HUES48 (cell line): ENCODE results near the gene CCNL2.
"Not testable (repeated sequence)": the region's sequence is repeated elsewhere in the genome, so short reads cannot be mapped to it uniquely, and the experiment has no call there.

Source experiments
- H3K27ac ChIP-seq: one replicate; pipeline ENCODE4 v1.7.0; 2013; ENCODE audit warnings: low read depth, low read length, inconsistent platforms
- H3K27me3 ChIP-seq: 2 replicates; pipeline ENCODE4 v1.6.1; 2013; ENCODE audit warnings: mild to moderate bottlenecking, low read length; ENCODE audit not compliant: control insufficient read depth, insufficient read depth
- H3K36me3 ChIP-seq: 2 replicates; pipeline ENCODE4 v1.6.1; 2013; ENCODE audit warnings: low read length; ENCODE audit not compliant: control insufficient read depth, insufficient read depth
- H3K4me1 ChIP-seq: 2 replicates; pipeline ENCODE4 v1.6.1; 2013; ENCODE audit warnings: mild to moderate bottlenecking, low read length; ENCODE audit not compliant: control insufficient read depth, insufficient read depth
- H3K4me3 ChIP-seq: 2 replicates; pipeline ENCODE4 v1.5.1; 2013; ENCODE audit warnings: mild to moderate bottlenecking, low read depth, low read length
- H3K9ac ChIP-seq: 2 replicates; pipeline ENCODE4 v1.6.1; 2013; ENCODE audit warnings: mild to moderate bottlenecking, low read depth, low read length, moderate library complexity
- H3K9me3 ChIP-seq: 2 replicates; pipeline ENCODE4 v1.6.1; 2013; ENCODE audit warnings: low read length; ENCODE audit not compliant: control insufficient read depth, insufficient read depth

Gene CCNL2

DNA sequence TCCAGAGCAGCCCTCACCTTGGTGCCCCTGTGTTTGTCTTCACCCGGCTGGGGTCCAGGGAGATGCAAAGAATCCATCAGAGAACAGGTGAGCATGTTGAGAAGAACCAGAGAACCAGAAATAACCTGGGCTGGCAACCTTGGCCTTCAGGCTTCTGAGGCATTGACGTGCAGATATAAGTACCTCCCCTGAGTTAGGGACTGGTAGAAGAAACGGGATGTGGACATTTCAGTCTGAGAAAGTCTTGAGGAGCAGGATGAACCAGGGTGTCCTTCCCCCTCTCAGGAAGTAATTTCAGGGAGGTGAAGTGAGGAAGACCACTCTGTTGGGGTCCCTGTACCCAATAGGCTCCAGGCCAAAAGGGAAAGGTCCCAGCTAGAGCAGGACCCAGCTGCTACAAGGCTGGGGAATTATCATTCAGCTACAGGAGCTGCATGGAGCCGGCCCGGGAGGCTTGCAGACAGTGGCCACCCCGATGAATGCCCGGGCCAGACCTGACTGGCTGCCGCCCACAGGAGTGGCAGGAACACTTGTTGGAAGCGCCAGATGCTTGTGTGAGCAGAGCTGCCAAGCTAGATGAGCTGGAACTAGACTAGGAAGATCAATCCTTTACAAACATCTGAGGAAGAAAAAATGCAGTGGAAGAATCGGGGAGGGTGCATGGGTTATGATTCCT lies 22.4 kb downstream of the CCNL2 start:
- Histone ChIP-seq H3K4me1 (0 out of 2 replicates have a peak, but pooled peaks cover 6% of the 10 kb centered on the region), H3K4me3 (no peak overlapping the region), H3K27me3 (no peaks in the 10 kb centered on the region), H3K27ac (peak overlapping the region; percentile 85), H3K9ac (no peak overlapping the region), H3K9me3 (no peaks in the 10 kb centered on the region), H3K36me3 (peaks cover 10% of the 10 kb centered on the region)

DNA sequence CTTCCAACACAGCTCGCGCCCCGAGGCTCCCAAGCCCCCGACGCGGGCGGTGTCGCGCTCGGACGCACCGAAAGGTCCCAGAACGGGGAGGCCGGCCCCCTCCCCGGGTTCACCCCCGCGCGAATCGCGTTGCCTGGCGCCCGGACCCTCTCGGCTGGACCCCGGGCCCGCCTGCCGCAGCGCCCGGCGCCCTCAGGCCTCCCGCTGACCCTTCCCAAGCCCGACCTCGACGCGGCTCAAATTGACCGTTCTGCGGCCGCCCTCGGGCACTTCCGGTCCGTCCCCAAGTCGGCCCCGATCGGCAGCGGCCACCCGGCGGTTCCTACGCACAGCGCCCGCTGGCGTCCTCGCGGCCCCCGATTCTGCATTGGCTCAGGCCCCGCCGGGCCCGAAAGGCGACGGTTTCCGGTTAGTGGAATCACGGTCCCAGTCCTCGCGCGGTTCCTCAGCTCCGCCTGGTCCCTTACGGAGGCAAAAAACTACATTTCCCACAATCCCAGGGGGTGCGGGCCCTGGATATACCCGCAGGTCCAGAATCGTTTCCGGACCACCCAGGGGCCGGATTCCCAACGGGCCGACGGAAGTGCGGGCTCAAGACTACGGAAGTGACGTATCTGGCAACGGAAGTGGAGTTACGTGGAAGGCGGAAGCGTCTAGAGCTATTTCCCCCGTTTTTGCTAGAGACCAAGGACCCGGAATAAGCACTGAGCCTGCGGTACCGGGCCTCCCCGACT lies 24.0 kb downstream of the CCNL2 start, which contains the start of gene AURKAIP1:
Gene AURKAIP1, minus strand, starts transcription at position 279 of the 734 bp plus-strand sequence. CDS start 451 bp downstream, outside the sequence.
- Histone ChIP-seq H3K9ac (peak within 1 kb of the TSS; percentile 74), H3K9me3 (no peaks in the 10 kb centered on the region)

DNA sequence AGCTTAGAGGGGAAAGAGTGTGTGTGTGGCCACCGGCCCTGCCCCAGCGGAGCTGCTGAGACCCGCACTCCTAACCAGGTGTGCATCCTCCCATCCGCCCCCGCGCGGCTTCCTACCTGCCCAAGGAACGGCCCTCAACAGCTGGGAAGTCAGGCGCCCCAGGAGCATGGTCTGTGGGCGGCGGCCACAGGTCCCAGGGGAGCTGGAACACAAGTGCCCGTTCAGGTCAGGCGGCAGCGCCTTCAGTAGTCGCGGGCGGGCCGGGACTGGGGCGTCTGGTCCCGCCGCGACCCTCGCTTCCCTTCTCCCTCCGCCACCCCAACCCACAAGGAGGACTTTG lies 24.6 kb downstream of the CCNL2 start:
- Histone ChIP-seq H3K9me3 (no peaks in the 10 kb centered on the region), H3K36me3 (peaks cover 10% of the 10 kb centered on the region), H3K27me3 (no peaks in the 10 kb centered on the region), H3K4me3 (peak overlapping the region; percentile 84), H3K27ac (peak overlapping the region; percentile 85), H3K9ac (peak overlapping the region; percentile 74), H3K4me1 (0 out of 2 replicates have a peak, but pooled peaks cover 6% of the 10 kb centered on the region)

More for the DNA sequence above, 24.0 kb downstream of the CCNL2 start, which contains the start of gene AURKAIP1:
- H3K27ac ChIP-seq, result peak within 1 kb of the TSS; percentile 85
- H3K4me1 ChIP-seq, result 0 out of 2 replicates have a peak, but pooled peaks cover 6% of the 10 kb centered on the region
- no peaks in the 10 kb centered on the region for H3K27me3 ChIP-seq
- peak within 1 kb of the TSS; percentile 84 for H3K4me3 ChIP-seq
- peaks cover 10% of the 10 kb centered on the region for H3K36me3 ChIP-seq

DNA sequence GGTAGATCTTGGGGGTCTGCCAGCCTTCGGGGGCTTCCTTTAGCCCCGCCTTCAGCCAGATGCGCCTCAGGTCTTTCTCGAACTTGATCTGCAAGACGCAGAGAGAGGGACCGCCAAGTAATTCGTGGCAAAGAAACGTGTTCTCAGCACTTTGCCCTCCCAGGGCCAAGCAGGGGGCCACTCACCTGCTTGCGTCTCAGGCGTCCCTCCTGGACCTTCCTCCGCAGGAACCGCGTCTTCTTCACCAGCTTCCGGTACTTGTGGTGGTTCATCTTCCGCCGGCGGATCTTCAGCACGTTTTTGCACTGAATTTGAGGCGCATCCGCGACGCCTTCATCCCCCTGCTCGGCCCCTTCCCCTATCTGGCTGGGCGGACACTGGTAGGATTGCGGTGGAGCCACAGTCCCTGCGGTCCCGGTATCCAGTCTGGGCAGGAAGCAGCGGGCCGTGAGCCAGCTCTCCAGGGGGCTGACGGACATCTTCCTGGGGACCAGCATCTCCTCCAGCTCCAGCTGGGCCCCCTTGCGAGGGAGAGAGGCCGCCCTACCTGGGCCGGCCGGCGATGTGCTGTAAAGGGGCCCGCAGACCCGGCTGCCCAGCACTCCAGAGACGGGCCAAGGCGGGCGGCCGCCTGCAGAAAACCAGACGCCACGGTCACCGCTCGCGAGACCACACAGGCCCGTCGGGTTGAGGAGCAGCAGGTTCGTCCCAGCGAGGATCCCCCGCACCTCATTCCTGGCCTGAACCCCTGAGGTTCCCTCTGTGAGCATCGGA lies 25.1 kb downstream of the CCNL2 start:
- peak overlapping the region; percentile 84 for H3K4me3 ChIP-seq
- H3K9ac ChIP-seq, result peak overlapping the region; percentile 74; the same call in 1 of the 2 replicates
- H3K9me3 ChIP-seq, result no peaks in the 10 kb centered on the region
- H3K27ac ChIP-seq, result no peak overlapping the region
- H3K4me1 ChIP-seq, result 0 out of 2 replicates have a peak, but pooled peaks cover 6% of the 10 kb centered on the region
- peaks cover 10% of the 10 kb centered on the region for H3K36me3 ChIP-seq
- no peaks in the 10 kb centered on the region for H3K27me3 ChIP-seq

DNA sequence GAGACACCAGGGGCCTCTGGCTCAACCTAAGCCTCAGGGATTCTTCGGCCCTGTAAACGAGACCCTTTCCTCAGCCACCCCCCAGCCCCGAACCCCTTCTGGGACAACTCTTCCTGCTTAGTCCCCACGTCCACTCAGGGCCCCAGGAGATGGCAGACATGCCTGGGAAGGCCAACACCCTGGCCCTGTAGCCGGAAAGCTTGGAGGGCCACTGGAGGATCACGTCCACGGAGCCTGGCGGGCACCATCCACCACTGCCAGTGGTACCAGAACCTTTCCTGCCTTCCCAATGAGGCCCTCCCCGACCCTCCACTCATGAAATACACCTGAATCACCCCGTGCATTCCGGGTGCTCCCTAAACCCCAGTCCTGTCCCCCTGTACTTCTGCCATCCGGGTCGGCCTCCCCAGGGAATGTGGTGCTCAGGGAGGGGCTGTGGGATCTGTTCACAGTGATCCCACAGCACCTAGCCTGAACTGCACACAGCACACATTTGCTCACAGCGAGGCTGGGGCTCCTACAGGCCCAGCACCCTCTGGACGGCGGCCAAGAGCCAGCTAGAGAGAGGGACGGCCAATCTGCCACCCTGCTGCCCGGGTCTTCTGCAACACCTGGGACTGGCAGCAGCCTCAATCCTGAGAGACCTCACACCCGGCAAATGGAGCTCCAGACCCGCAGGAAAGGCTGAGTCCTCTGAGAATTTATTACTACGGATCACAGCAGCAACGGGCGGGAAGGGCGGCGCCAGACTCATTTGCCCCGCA lies 25.9 kb downstream of the CCNL2 start:
- Histone ChIP-seq H3K4me3 (peak overlapping the region; percentile 14), H3K36me3 (peaks cover 10% of the 10 kb centered on the region), H3K27ac (no peak overlapping the region), H3K9me3 (no peaks in the 10 kb centered on the region), H3K9ac (no peak overlapping the region), H3K4me1 (0 out of 2 replicates have a peak, but pooled peaks cover 6% of the 10 kb centered on the region), H3K27me3 (no peaks in the 10 kb centered on the region)

DNA sequence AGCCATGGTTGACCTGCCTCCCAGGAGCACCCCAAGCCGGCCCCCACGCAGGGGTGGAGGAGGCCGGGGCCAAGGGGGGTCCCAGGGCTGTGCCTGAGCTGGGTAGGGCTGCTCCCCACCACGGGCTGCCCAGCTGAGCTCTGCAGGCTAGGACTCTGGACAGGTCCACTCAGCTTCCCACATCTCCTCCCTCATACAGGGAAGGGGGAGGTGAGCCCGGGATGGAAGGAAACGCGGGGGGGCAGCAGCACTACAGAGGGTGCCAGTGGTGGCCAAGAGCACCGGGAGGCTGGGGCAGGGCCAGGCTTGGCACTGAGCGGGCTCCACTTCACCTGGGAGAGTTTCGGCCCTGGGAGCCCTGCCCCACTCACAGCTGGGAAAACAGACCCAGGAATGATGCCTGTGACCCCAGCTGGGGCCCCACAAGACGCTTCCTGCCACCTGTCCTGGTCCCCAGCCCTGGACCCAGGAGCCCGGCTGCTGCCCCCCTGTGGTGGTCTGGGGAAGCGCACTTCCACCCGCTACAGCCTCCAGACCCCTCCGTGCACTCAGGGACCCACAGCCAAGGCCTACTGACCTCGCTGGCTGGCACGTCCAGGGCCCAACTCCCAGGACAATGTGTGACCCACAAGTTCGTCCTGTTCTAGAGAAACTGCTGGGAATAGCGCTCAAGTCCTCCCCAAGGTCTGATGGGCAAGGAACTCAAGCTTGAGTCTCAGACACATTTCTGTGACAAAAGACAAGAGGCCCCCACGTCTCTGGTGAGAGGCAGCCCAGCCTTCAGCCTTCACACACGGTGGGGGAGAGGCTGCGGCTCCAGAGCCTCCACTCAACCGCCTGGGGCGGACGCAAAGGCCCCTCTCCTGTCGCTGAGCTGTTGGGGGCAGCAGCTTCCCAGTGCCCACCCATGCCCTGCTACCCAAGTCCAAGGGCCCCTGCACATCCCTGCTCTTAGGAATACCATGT lies 27.1 kb downstream of the CCNL2 start:
- Histone ChIP-seq H3K9me3 (peaks cover 4% of the 10 kb centered on the region), H3K4me1 (0 out of 2 replicates have a peak, but pooled peaks cover 6% of the 10 kb centered on the region), H3K36me3 (peaks cover 10% of the 10 kb centered on the region), H3K9ac (no peak overlapping the region; the same call in 1 of the 2 replicates), H3K4me3 (no peak overlapping the region), H3K27ac (peak overlapping the region; percentile 21), H3K27me3 (no peaks in the 10 kb centered on the region)

DNA sequence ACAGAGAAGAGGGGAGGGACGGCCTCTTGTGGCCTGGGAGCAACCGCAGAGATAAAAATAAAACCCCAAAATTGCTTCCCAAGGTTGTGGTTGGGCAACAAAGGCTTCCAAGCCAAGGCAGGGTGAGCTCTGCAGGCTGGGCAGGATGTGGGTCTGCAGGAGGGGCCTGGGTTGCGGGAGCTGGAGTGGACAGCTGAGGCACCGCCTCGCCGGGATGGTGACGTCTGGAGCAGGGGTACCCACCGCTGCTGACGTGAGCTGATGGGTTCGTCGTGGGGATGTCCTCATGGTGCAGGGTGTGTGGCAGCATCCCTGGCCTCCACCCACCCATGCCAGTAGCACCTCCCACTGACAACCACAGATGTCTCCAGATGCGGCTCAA lies 27.8 kb downstream of the CCNL2 start:
- peaks cover 11% of the 10 kb centered on the region for H3K9me3 ChIP-seq
- H3K4me1 ChIP-seq, result 0 out of 2 replicates have a peak, but pooled peaks cover 6% of the 10 kb centered on the region
- H3K9ac ChIP-seq, result no peak overlapping the region
- H3K27me3 ChIP-seq, result no peaks in the 10 kb centered on the region
- peaks cover 10% of the 10 kb centered on the region for H3K36me3 ChIP-seq
- H3K27ac ChIP-seq, result no peak overlapping the region
- no peak overlapping the region for H3K4me3 ChIP-seq

DNA sequence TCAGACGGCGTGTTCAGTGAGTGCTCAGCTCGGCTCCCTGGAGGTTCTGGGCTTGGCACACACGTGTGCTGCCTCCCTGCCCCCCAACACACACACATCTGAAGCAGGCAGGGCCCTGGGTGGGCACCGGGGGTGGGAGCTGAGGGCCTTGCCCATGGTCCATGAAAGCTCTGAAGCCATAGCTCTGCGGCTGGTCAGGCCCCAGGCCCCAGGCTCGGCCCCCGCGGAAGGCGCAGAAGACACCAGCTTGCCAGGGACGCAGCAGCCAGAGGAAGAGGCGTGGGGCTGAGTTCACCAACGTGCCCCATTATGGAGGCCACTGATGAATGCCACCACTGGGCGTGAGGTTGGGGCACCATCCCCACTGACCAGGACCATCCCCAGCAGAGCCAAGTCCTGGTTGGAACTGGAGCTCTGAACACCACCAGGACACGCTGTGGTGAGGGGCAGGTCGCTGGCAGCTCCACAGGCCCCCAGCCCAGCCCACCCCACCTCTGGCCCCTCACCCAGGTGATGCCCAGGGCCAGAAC lies 28.3 kb downstream of the CCNL2 start:
- H3K27ac ChIP-seq, result no peak overlapping the region
- 0 out of 2 replicates have a peak, but pooled peaks cover 6% of the 10 kb centered on the region for H3K4me1 ChIP-seq
- H3K36me3 ChIP-seq, result peaks cover 10% of the 10 kb centered on the region
- no peak overlapping the region for H3K4me3 ChIP-seq
- no peak overlapping the region for H3K9ac ChIP-seq
- no peaks in the 10 kb centered on the region for H3K27me3 ChIP-seq
- peaks cover 16% of the 10 kb centered on the region for H3K9me3 ChIP-seq

DNA sequence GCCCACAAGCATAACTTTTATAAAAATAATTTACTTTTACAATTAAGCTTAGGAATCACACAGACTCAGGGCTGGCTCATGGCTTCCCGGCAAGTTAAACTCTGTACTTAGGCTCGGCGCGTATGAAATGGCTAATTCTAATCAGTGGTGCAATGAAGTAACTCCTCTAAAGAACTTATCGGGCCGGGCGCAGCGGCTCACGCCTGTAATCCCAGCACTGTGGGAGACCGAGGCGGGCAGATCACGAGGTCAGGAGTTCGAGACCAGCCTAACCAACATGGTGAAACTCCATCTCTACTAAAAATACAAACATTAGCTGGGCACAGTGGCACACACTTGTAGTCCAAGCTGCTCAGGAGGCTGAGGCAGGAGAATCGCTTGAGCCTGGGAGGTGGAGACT lies 29.0 kb downstream of the CCNL2 start:
- H3K36me3 ChIP-seq, H3K4me1 ChIP-seq, H3K27ac ChIP-seq, H3K4me3 ChIP-seq, H3K9ac ChIP-seq, H3K27me3 ChIP-seq: not testable (repeated sequence)
- peaks cover 18% of the 10 kb centered on the region for H3K9me3 ChIP-seq
